ENCODE data around the gene OLFM3.

OLFM3 gene

DNA sequence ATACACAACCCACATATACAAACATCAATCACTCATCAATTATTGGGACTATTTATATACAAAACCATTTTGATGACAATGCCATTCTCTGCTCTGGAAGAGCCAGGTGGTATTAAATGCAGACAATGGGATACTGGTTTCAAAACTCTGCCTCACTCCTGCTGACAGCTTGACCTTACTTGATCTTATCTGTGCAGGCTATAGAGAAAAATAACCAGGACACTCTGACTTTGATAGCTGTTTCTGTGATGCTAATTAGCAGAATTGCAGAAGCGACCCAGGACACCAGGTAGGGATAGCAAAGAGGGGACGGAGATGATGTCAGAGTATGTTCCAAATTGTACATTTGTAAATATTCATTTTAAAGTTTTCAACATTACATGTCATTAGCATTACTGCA is 89.5 kb downstream of the OLFM3 start:
- no peak overlapping the region for H3K4me3 ChIP-seq (ENCODE audit: low read length)
- peaks cover 23% of the 10 kb centered on the region for H3K4me1 ChIP-seq (ENCODE audit: control insufficient read depth, low read depth, low read length)
- H3K9me3 ChIP-seq (ENCODE audit: control insufficient read depth, low read depth, low read length) = no peaks in the 10 kb centered on the region
- H3K27ac ChIP-seq (ENCODE audit: low read length) = no peak overlapping the region
- H3K36me3 ChIP-seq (ENCODE audit: control insufficient read depth, low read depth, low read length) = no peaks in the 10 kb centered on the region
- H3K9ac ChIP-seq (ENCODE audit: low read length) = no peak overlapping the region
- H3K27me3 ChIP-seq (ENCODE audit: control insufficient read depth, insufficient read depth, low read length) = no peaks in the 10 kb centered on the region

DNA sequence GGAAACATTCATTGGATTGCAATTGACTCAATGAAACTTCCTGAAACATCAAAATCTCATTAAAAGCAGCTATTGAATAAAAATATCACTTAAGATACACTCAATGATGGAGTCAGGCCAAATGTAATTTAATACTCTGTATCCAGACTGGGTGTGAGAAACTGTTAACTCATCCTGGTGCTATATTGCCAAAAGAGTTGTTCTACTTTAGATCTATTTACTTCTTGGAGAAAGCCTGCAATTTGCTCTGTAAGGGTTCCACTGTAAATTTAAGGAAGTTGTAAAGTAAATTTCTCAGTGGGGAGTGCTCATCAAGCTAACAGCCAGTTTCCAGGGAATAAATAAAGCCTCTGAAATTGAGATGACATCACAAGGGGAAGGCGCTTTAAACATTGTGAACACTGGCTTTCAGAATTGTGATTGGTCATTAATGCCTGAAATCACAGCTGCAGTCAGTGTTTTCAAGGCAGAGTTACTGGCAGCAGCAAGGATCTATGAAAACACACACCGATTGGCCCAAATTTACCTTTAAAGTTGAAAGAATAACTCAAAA is 91.4 kb downstream of the OLFM3 start:
- Histone ChIP-seq H3K9me3 (ENCODE audit: control insufficient read depth, low read depth, low read length) (no peaks in the 10 kb centered on the region), H3K4me3 (ENCODE audit: low read length) (no peak overlapping the region), H3K36me3 (ENCODE audit: control insufficient read depth, low read depth, low read length) (no peaks in the 10 kb centered on the region), H3K9ac (ENCODE audit: low read length) (no peak overlapping the region), H3K27me3 (ENCODE audit: control insufficient read depth, insufficient read depth, low read length) (no peaks in the 10 kb centered on the region), H3K27ac (ENCODE audit: low read length) (no peak overlapping the region), H3K4me1 (ENCODE audit: control insufficient read depth, low read depth, low read length) (peaks cover 23% of the 10 kb centered on the region)

DNA sequence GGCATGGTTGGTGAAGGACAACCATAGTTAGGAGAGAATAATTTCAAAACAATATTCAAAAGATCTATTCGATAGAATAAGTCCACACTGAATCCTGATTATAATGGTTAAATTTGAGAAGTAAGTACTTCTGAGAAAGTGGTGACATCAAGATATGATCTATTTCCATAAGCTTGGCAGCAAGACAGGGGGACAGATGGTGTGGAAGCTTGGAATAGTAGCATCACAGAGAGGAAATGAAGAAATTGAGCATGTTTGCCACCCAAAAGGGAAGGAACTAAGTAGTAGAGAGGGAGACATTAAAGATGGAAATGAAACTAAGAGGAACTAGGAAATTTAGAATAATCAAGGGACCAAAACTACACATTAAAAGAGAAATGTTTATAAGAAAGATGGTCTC is 94.5 kb downstream of the OLFM3 start:
- no peaks in the 10 kb centered on the region for H3K36me3 ChIP-seq (ENCODE audit: control insufficient read depth, low read depth, low read length)
- H3K9ac ChIP-seq (ENCODE audit: low read length) = no peak overlapping the region
- no peaks in the 10 kb centered on the region for H3K9me3 ChIP-seq (ENCODE audit: control insufficient read depth, low read depth, low read length)
- no peaks in the 10 kb centered on the region for H3K27me3 ChIP-seq (ENCODE audit: control insufficient read depth, insufficient read depth, low read length)
- no peak overlapping the region for H3K4me3 ChIP-seq (ENCODE audit: low read length)
- H3K27ac ChIP-seq (ENCODE audit: low read length) = no peak overlapping the region
- peaks cover 28% of the 10 kb centered on the region for H3K4me1 ChIP-seq (ENCODE audit: control insufficient read depth, low read depth, low read length)

DNA sequence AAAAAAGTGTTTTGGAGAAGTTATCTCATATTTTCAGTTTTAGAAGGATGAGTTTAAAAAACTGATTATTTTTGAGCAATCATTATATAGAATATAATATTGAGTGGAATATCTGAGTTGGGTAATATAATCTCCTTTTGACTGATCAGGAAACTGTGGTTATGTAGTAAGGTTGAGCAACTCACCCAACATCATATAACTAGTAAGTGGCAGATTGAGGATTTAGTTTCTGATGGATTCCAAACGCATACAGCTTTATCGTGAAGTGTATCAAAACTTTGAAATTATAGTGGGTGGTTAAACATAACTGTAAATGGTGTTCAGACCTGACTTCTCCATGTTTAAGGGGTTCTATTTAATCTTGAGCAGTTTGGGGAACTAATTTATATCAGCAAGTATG is 98.6 kb downstream of the OLFM3 start:
- Histone ChIP-seq H3K27ac (ENCODE audit: low read length) (no peak overlapping the region), H3K4me3 (ENCODE audit: low read length) (no peak overlapping the region), H3K27me3 (ENCODE audit: control insufficient read depth, insufficient read depth, low read length) (no peaks in the 10 kb centered on the region), H3K4me1 (ENCODE audit: control insufficient read depth, low read depth, low read length) (peaks cover 8% of the 10 kb centered on the region), H3K36me3 (ENCODE audit: control insufficient read depth, low read depth, low read length) (no peaks in the 10 kb centered on the region), H3K9ac (ENCODE audit: low read length) (no peak overlapping the region), H3K9me3 (ENCODE audit: control insufficient read depth, low read depth, low read length) (no peaks in the 10 kb centered on the region)

DNA sequence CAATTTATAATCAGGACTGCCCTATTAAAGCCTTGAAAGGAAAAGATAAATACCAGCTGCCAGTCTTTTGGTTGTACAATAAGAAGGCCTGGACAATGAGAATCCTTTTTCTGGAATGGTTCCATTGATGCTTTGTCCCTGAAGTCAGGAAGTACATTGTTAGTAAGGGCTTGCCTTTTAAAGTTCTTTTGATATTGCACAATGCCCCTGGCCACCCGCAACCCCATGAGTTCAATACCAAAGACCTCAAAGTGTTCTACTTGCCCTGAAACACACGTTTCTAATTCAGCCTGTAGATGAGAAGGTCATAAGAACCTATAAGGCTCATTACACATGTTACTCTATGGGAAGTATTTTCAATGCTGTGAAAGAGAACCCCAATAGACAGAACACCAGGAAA is 112.1 kb downstream of the OLFM3 start:
- H3K36me3 ChIP-seq (ENCODE audit: control insufficient read depth, low read depth, low read length) = no peaks in the 10 kb centered on the region
- H3K4me3 ChIP-seq (ENCODE audit: low read length) = no peak overlapping the region
- H3K9me3 ChIP-seq (ENCODE audit: control insufficient read depth, low read depth, low read length) = no peaks in the 10 kb centered on the region
- no peak overlapping the region for H3K9ac ChIP-seq (ENCODE audit: low read length)
- H3K27ac ChIP-seq (ENCODE audit: low read length) = no peak overlapping the region
- no peaks in the 10 kb centered on the region for H3K27me3 ChIP-seq (ENCODE audit: control insufficient read depth, insufficient read depth, low read length)
- H3K4me1 ChIP-seq (ENCODE audit: control insufficient read depth, low read depth, low read length) = no peaks in the 10 kb centered on the region

DNA sequence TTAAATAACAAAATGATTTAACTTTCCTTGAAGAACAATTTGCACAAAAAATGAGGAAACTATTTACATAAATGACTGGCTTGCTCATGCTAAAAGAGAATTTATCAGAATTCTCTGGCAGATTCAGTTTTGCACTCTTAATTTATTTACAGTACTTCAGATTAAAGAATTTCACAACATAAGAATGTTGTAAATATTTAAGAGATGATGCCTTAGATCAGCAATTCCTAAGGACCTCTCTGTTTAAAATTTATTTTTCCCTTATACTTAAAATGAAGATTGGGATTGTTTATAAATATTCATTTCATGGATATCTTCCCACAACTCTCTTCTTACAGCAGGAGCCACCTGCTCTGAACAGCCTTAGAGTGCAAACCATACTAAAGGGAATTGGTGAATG is 120.8 kb downstream of the OLFM3 start:
- Histone ChIP-seq H3K4me1 (ENCODE audit: control insufficient read depth, low read depth, low read length) (no peaks in the 10 kb centered on the region), H3K4me3 (ENCODE audit: low read length) (no peak overlapping the region), H3K9me3 (ENCODE audit: control insufficient read depth, low read depth, low read length) (no peaks in the 10 kb centered on the region), H3K36me3 (ENCODE audit: control insufficient read depth, low read depth, low read length) (no peaks in the 10 kb centered on the region), H3K9ac (ENCODE audit: low read length) (no peak overlapping the region), H3K27ac (ENCODE audit: low read length) (no peak overlapping the region), H3K27me3 (ENCODE audit: control insufficient read depth, insufficient read depth, low read length) (no peaks in the 10 kb centered on the region)

DNA sequence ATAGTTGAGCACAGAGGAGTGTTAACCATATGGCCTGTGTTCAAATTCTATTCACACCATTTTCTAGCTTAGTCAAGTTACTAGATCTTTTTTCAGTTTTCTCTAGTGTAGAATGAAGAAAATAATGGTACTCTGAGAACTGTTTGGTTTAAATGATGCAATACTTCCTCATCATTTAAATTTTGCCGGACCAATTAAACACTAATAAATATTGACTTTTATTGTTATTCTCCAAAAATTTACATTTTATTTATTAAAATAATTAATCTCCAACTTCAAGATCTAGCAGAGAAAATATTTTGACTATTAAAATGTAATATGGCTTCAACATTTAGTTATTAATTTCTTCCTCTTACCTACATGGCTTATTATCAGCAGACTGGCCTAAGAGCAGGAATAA is 123.1 kb downstream of the OLFM3 start:
- Histone ChIP-seq H3K9me3 (ENCODE audit: control insufficient read depth, low read depth, low read length) (no peaks in the 10 kb centered on the region), H3K4me3 (ENCODE audit: low read length) (no peak overlapping the region), H3K9ac (ENCODE audit: low read length) (no peak overlapping the region), H3K27me3 (ENCODE audit: control insufficient read depth, insufficient read depth, low read length) (no peaks in the 10 kb centered on the region), H3K4me1 (ENCODE audit: control insufficient read depth, low read depth, low read length) (peaks cover 3% of the 10 kb centered on the region), H3K27ac (ENCODE audit: low read length) (no peak overlapping the region), H3K36me3 (ENCODE audit: control insufficient read depth, low read depth, low read length) (no peaks in the 10 kb centered on the region)

DNA sequence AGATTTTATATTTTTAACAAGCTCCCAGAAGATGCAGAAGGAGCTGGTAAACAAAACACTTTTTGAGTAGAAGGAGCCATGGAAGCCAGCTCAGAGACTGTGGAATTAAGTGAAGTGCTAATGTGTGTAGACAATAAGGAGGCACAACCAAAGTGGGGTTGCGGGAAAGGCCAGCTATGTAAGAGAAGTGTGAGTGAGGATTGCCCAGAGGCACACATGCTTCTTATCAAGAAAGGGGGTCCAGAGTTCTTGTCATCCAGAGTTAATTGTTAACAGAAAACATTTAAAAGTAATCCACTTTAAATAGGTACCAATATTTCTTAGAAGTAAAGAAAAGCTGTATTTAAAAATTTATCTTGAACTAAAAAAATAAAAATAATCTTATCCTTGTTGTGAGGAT is 136.8 kb downstream of the OLFM3 start:
- no peak overlapping the region for H3K4me3 ChIP-seq (ENCODE audit: low read length)

DNA sequence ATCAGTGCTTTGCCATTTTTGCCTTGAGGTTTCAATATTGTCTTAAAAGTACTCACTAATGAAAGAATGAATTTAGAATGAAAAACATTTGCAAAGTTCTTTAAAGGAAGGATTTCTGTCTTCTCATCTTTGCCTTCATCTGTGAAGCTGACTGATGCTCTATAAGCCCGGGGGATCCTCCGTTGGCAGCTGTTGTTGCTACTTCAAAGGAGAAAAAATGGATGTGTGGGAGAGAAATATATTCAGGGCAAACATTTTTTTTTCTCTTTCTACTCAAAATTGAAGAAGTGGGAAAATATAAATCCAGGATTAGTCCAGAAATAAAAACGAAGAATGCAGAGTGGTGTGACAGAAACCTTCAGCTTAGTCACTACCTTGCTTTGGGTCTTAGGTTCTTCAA is 142.5 kb downstream of the OLFM3 start:
- Histone ChIP-seq H3K36me3 (ENCODE audit: control insufficient read depth, low read depth, low read length) (no peaks in the 10 kb centered on the region), H3K4me1 (ENCODE audit: control insufficient read depth, low read depth, low read length) (peaks cover 2% of the 10 kb centered on the region), H3K4me3 (ENCODE audit: low read length) (no peak overlapping the region), H3K9me3 (ENCODE audit: control insufficient read depth, low read depth, low read length) (no peaks in the 10 kb centered on the region), H3K27ac (ENCODE audit: low read length) (no peak overlapping the region), H3K9ac (ENCODE audit: low read length) (no peak overlapping the region), H3K27me3 (ENCODE audit: control insufficient read depth, insufficient read depth, low read length) (no peaks in the 10 kb centered on the region)

More for the DNA sequence above, 136.8 kb downstream of the OLFM3 start:
- Histone ChIP-seq H3K4me1 (ENCODE audit: control insufficient read depth, low read depth, low read length) (no peaks in the 10 kb centered on the region), H3K9me3 (ENCODE audit: control insufficient read depth, low read depth, low read length) (no peaks in the 10 kb centered on the region), H3K27me3 (ENCODE audit: control insufficient read depth, insufficient read depth, low read length) (no peaks in the 10 kb centered on the region), H3K27ac (ENCODE audit: low read length) (no peak overlapping the region), H3K9ac (ENCODE audit: low read length) (no peak overlapping the region), H3K36me3 (ENCODE audit: control insufficient read depth, low read depth, low read length) (no peaks in the 10 kb centered on the region)

DNA sequence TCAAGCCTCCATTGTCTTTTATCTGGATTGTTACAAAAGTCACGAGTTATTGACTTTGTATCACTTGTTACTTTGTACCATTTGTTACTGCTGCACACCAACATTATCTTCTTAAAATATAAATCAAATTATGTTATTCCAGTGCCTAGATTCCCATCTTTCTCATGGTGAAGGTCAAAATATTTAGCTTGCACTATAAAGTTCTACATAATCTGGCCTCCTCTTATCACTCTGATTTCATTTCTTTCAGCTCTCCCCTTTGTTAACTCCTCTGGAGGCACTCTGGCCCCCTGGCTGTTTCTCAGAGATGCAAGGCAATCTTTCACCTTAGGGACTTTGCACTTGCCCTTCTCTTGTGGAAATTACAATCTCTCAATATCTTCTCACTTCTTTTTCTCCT is 143.8 kb downstream of the OLFM3 start:
- H3K9me3 ChIP-seq (ENCODE audit: control insufficient read depth, low read depth, low read length) = no peaks in the 10 kb centered on the region
- H3K4me1 ChIP-seq (ENCODE audit: control insufficient read depth, low read depth, low read length) = peaks cover 6% of the 10 kb centered on the region
- no peaks in the 10 kb centered on the region for H3K27me3 ChIP-seq (ENCODE audit: control insufficient read depth, insufficient read depth, low read length)
- H3K36me3 ChIP-seq (ENCODE audit: control insufficient read depth, low read depth, low read length) = no peaks in the 10 kb centered on the region
- H3K27ac ChIP-seq (ENCODE audit: low read length) = no peak overlapping the region
- no peak overlapping the region for H3K4me3 ChIP-seq (ENCODE audit: low read length)
- H3K9ac ChIP-seq (ENCODE audit: low read length) = no peak overlapping the region

DNA sequence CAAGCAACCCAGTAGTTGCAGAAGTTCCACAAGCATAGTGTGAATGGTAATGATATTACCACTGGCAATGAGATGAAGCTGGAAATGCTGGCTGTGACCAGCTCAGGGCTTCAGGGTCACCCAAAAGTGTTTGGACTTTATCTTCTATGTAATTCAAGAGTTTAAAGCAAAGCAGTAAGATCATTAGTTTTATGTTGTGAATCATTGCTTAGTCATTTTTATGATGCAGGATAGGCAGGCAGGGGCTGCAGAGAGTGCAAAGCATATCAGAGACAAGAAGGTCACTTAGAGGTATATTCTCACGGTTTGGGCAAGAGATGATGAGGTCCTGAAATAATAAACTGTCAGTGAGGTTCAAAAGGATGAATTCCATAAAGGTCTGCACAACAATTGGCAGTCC is 147.4 kb downstream of the OLFM3 start:
- Histone ChIP-seq H3K9me3 (ENCODE audit: control insufficient read depth, low read depth, low read length) (no peaks in the 10 kb centered on the region), H3K9ac (ENCODE audit: low read length) (no peak overlapping the region), H3K4me1 (ENCODE audit: control insufficient read depth, low read depth, low read length) (peaks cover 26% of the 10 kb centered on the region), H3K27me3 (ENCODE audit: control insufficient read depth, insufficient read depth, low read length) (no peaks in the 10 kb centered on the region), H3K4me3 (ENCODE audit: low read length) (no peak overlapping the region), H3K36me3 (ENCODE audit: control insufficient read depth, low read depth, low read length) (no peaks in the 10 kb centered on the region), H3K27ac (ENCODE audit: low read length) (no peak overlapping the region)

DNA sequence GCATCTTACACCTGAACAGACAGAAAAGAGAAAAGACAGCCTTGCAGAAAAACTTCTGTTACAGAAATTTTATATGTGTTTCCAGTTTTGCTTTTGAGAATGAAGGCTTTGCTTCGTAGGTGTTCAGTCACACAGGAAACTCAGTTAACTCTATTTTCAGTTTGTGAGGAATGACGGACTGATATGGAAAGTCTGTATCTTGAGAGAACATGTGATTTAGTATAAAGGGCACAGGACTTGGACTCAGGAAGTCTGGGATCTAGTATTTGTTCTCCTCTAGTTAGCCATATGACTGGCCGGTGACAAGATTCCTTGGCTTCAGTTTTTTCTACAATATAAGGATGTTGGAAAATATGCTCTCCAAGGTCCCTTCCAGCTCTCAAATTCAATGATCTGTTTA is 149.1 kb downstream of the OLFM3 start:
- H3K4me1 ChIP-seq (ENCODE audit: control insufficient read depth, low read depth, low read length) = peaks cover 43% of the 10 kb centered on the region
- no peak overlapping the region for H3K27ac ChIP-seq (ENCODE audit: low read length)
- no peak overlapping the region for H3K9ac ChIP-seq (ENCODE audit: low read length)
- H3K36me3 ChIP-seq (ENCODE audit: control insufficient read depth, low read depth, low read length) = no peaks in the 10 kb centered on the region
- H3K4me3 ChIP-seq (ENCODE audit: low read length) = no peak overlapping the region
- H3K27me3 ChIP-seq (ENCODE audit: control insufficient read depth, insufficient read depth, low read length) = no peaks in the 10 kb centered on the region
- no peaks in the 10 kb centered on the region for H3K9me3 ChIP-seq (ENCODE audit: control insufficient read depth, low read depth, low read length)
